Measurements from ENCODE around the gene LMNB1. TPM values are rescaled to one million over a fixed set of nuclear protein-coding genes. Genes with fewer than 3 reads are reported as not detected.

The LMNB1 gene
- total RNA-seq, 2 donors from 2014 or later: 12.7 to 15.9 TPM

- H3K36me3 ChIP-seq: no peaks in the 10 kb centered on the region
- no peaks in the 10 kb centered on the region for H3K27me3 ChIP-seq (replicated peaks; ENCODE audit: insufficient read depth)
- H3K9me3 ChIP-seq: no peaks in the 10 kb centered on the region
- H3K4me1 ChIP-seq (ENCODE audit: control insufficient read depth in 1 of 2, low read depth in 2 of 2): peaks cover 6 to 18% of the 10 kb centered on the region in 2 donors
- DNase-seq (ENCODE audit: low spot score) (no peak), ATAC-seq (ENCODE audit: insufficient number of reproducible peaks, low FRiP score, low read depth) (no peak)
- H3K4me3 ChIP-seq: no peak overlapping the region
- TF ChIP-seq CTCF (IDR thresholded peaks at IDR 0.05): no peak
- H3K27ac ChIP-seq: no peak overlapping the region
These were observed 77.7 kb downstream of the LMNB1 start for GRCh38 chr5:126854526-126855110.

- no peak overlapping the region for H3K4me3 ChIP-seq
- H3K27me3 ChIP-seq (replicated peaks; ENCODE audit: insufficient read depth): no peaks in the 10 kb centered on the region
- DNase-seq (ENCODE audit: low spot score): no peak
- peaks cover 6 to 18% of the 10 kb centered on the region in 2 donors for H3K4me1 ChIP-seq (ENCODE audit: control insufficient read depth in 1 of 2, low read depth in 2 of 2)
- H3K9me3 ChIP-seq: no peaks in the 10 kb centered on the region
- H3K27ac ChIP-seq: no peak overlapping the region
- no peaks in the 10 kb centered on the region for H3K36me3 ChIP-seq
- no peak for TF ChIP-seq CTCF (IDR thresholded peaks at IDR 0.05)
- no peak for ATAC-seq (ENCODE audit: insufficient number of reproducible peaks, low FRiP score, low read depth)
These were observed 78.3 kb downstream of the LMNB1 start for GRCh38 chr5:126855266-126855665.

GRCh38 chr5:126857472-126858410 lies 80.8 kb downstream of the LMNB1 start:
- no peak overlapping the region for H3K27ac ChIP-seq
- no peak for DNase-seq (ENCODE audit: low spot score)
- H3K4me3 ChIP-seq: no peak overlapping the region
- H3K4me1 ChIP-seq (ENCODE audit: control insufficient read depth in 1 of 2, low read depth in 2 of 2): peaks cover 0 to 2% of the 10 kb centered on the region in 2 donors
- H3K27me3 ChIP-seq (replicated peaks; ENCODE audit: insufficient read depth): no peaks in the 10 kb centered on the region
- TF ChIP-seq CTCF (IDR thresholded peaks at IDR 0.05): no peak
- H3K9me3 ChIP-seq: no peaks in the 10 kb centered on the region
- no peak for ATAC-seq (ENCODE audit: insufficient number of reproducible peaks, low FRiP score, low read depth)
- no peaks in the 10 kb centered on the region for H3K36me3 ChIP-seq

- Histone ChIP-seq H3K36me3 (no peaks in the 10 kb centered on the region), H3K27ac (no peak overlapping the region), H3K4me3 (no peak overlapping the region), H3K27me3 (replicated peaks; ENCODE audit: insufficient read depth) (no peaks in the 10 kb centered on the region), H3K4me1 (ENCODE audit: control insufficient read depth in 1 of 2, low read depth in 2 of 2) (no peaks in the 10 kb centered on the region), H3K9me3 (no peaks in the 10 kb centered on the region)
- no peak for DNase-seq (ENCODE audit: low spot score)
- ATAC-seq (ENCODE audit: insufficient number of reproducible peaks, low FRiP score, low read depth): no peak
- TF ChIP-seq CTCF (IDR thresholded peaks at IDR 0.05): no peak
These were observed 81.5 kb downstream of the LMNB1 start for GRCh38 chr5:126858441-126858840.

- Histone ChIP-seq H3K27ac (no peak overlapping the region), H3K36me3 (no peaks in the 10 kb centered on the region), H3K4me1 (ENCODE audit: control insufficient read depth in 1 of 2, low read depth in 2 of 2) (no peaks in the 10 kb centered on the region), H3K9me3 (no peaks in the 10 kb centered on the region), H3K4me3 (no peak overlapping the region), H3K27me3 (replicated peaks; ENCODE audit: insufficient read depth) (no peaks in the 10 kb centered on the region)
- DNase-seq (ENCODE audit: low spot score) (no peak), ATAC-seq (ENCODE audit: insufficient number of reproducible peaks, low FRiP score, low read depth) (no peak)
- no peak for TF ChIP-seq CTCF (IDR thresholded peaks at IDR 0.05)
These were observed 86.5 kb downstream of the LMNB1 start for GRCh38 chr5:126863402-126863801.

All from thoracic aorta (tissue), 2 donors.